RCC 7860 (cell line): ENCODE results near the gene SMIM13.
A peak's percentile ranks its signal among the peaks of the same experiment; 100 is the strongest.

Source experiments
- DNase-seq: peaks from one replicate; pipeline ENCODE4 v3.0.0-alpha.2; 2015; ENCODE audit warnings: low spot score
- FAIRE-seq: peaks from 2 replicates; lab custom pipeline; 2012; peaks lifted over from hg19 to GRCh38; lab: Jason Lieb, UNC

SMIM13 gene

GRCh38 chr6:11149551-11149950 is 55.9 kb downstream of the SMIM13 start:
- no peak for DNase-seq
- no peak for FAIRE-seq

DNA sequence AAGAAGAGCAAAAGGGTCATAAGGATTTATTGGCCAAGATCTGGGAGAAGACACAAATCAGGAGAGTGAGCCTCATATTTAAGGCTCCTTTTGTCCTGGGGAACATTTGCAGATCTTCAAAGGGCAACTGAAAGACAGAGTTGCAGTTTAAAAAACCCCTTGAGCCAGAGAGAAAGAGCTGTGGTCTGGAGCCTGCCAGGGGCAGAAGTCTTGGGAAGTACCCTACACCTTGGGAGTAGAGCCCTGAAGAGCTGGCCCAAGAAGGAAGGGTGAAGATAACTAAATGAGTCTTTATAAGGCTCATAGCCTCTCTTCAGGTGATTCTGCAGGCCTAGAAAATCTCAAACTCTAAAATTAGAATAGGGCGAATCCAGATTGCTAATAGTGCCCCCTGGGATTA is 57.9 kb downstream of the SMIM13 start:
- FAIRE-seq: no peak
- no peak for DNase-seq

- DNase-seq (no peak), FAIRE-seq (no peak)
These were observed 58.9 kb downstream of the SMIM13 start for GRCh38 chr6:11152581-11152980.

GRCh38 chr6:11153447-11153846 is 59.8 kb downstream of the SMIM13 start:
- FAIRE-seq (no peak), DNase-seq (no peak)

GRCh38 chr6:11155589-11155988 is 62.0 kb downstream of the SMIM13 start:
- DNase-seq: no peak
- no peak for FAIRE-seq

- DNase-seq (no peak), FAIRE-seq (no peak)
These were observed 66.6 kb downstream of the SMIM13 start for GRCh38 chr6:11160199-11160598.

GRCh38 chr6:11161031-11161956 is 67.7 kb downstream of the SMIM13 start:
- DNase-seq: no peak
- no peak for FAIRE-seq

GRCh38 chr6:11162262-11162661 is 68.6 kb downstream of the SMIM13 start:
- DNase-seq (no peak), FAIRE-seq (no peak)

- no peak for DNase-seq
- FAIRE-seq: no peak
These were observed 70.3 kb downstream of the SMIM13 start for GRCh38 chr6:11163932-11164331.

GRCh38 chr6:11164717-11165646 is 71.3 kb downstream of the SMIM13 start:
- FAIRE-seq (no peak), DNase-seq (no peak)

DNA sequence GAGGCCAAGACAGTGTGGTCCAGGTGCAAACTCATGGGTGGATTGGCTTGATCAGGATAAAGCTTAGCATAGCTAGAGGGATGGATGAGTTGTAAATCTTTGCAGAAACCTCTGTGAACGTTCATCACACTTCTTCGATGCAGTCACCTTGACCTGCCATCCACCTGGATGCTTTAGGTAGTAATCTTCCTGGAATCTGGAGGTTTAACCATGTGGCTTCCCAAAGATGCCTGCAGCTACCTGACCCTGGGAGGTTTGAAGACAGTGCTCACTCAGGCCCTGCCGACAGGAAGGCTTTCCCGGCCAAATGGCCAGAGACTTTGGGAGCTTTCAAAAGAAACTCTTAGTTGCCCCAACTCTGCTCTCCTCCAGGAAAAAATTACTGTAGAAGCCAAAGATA is 73.3 kb downstream of the SMIM13 start:
- FAIRE-seq (no peak), DNase-seq (no peak)

GRCh38 chr6:11168091-11168635 is 74.5 kb downstream of the SMIM13 start:
- FAIRE-seq (no peak), DNase-seq (no peak)

DNA sequence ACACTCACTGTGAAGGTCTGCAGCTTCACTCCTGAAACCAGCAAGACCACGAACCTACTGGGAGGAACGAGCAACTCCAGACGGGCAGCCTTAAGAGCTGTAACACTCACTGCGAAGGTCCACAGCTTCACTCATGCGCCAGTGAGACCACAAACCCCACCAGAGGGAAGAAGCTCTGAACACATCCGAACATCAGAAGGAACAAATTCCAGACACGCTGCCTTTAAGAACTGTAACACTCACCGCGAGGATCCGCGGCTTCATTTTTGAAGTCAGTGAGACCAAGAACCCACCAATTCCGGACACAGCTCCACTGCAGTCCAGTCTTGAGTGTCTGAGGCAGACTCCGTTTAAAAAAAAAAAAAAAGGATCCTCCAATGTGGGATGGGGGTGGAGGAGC is 78.3 kb downstream of the SMIM13 start:
- FAIRE-seq: no peak
- no peak for DNase-seq

DNA sequence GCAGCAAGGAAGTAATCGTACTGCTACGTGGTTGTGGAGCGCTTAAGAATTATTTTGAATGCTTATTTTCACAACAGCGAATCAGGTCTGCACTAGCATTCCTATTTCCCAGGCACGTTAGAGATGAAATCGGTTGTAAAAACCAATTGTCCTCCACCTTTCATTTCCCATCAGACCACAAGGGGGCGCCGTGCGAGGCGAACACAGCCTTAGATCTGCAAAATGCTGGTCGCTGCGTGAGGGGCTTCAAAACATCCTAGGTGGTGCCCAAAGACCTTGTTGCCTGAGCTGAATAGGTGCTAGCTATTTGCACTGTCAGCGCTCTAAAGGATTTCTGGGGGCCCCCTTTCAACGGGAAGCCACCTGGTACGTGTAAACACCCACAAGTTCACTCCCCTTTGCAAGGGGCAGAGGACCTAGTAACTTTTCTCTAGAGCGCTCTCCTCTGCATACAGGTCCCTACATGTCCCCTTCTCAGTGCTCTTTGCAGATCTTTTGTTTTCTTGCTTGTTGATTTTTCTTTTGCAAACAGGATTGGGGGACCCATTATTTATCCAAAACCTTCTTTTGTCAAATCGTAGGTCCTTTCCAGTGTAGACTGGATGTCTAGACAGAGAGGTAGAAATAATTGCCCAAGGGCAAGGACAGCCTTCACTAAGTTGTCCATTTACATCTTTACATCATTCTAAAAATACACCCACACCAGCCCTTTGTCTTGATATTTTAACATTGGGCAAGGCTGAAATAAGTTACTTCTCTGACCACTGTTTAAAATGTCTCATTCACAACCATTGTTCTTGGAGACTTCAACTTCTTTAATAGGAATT is 79.1 kb downstream of the SMIM13 start:
- no peak for FAIRE-seq
- DNase-seq: peak; percentile 7

- DNase-seq: no peak
- FAIRE-seq: no peak
These were observed 80.6 kb downstream of the SMIM13 start for GRCh38 chr6:11174242-11174611.

DNA sequence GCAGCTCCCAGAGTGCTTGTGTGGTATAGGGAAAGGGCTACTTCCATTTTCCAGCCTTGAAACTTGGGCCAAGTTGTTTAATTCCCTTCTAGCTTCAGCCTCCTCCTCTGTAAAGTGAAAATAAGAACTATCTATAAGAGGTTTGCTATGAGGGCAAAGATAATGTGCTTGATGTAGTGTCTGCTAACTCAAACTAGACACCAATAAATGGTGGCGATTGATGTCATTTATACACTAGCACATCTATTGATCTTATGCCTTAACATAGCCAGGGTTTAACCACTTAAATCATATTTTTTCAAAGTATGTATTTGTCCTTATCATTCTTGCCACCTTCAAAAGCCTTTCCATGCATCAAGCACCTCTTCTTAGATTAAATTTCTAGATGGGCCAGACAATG is 83.6 kb downstream of the SMIM13 start:
- no peak for FAIRE-seq
- no peak for DNase-seq

- DNase-seq (no peak), FAIRE-seq (no peak)
These were observed 85.4 kb downstream of the SMIM13 start for GRCh38 chr6:11179088-11179418.

- no peak for FAIRE-seq
- no peak for DNase-seq
These were observed 86.0 kb downstream of the SMIM13 start for GRCh38 chr6:11179419-11180202.

GRCh38 chr6:11181478-11182136 is 88.0 kb downstream of the SMIM13 start:
- FAIRE-seq (no peak), DNase-seq (no peak)
